AG04450 (cell line): ENCODE data around the gene KLHL29. TPM values are rescaled to one million over a fixed set of nuclear protein-coding genes. Genes with fewer than 3 reads are reported as not detected.

ENCODE experiments used
- CTCF ChIA-PET: fragments of 300-600, 350-600 bp; formaldehyde crosslinking; extraction: SDS; loops from one replicate; lab custom pipeline; 2022; ENCODE audit warnings: antibody characterized with exemption, inconsistent platforms; lab: Charles Lee
- POLR2A ChIA-PET: fragments of 350-600 bp; formaldehyde crosslinking; extraction: SDS; loops from one replicate; lab custom pipeline; 2021; ENCODE audit warnings: antibody characterized with exemption, inconsistent platforms; lab: Yijun Ruan, JAX
- DNase-seq: peaks from one replicate; pipeline ENCODE4 v3.0.0-alpha.2; 2011; ENCODE audit warnings: low read depth, low spot score
- H3K27ac ChIP-seq: one replicate; pipeline ENCODE4 v1.5.1; 2012; ENCODE audit warnings: low read depth, low read length, control low read depth
- H3K27me3 ChIP-seq: one replicate; pipeline ENCODE4 v1.6.0; 2012; ENCODE audit warnings: low read length; ENCODE audit not compliant: control insufficient read depth, insufficient read depth
- H3K4me3 ChIP-seq: 2 replicates; pipeline ENCODE4 v1.5.1; 2011; ENCODE audit warnings: mild to moderate bottlenecking, low read depth, low read length, control low read depth
- H3K9me3 ChIP-seq: 2 replicates; pipeline ENCODE4 v1.5.1; 2012; ENCODE audit warnings: low read length; ENCODE audit not compliant: control insufficient read depth, insufficient read depth
- polyA plus RNA-seq: library from polyadenylated mRNA; depleted of rRNA; stranded (reverse); fragments of >200 nt; gene quantifications from 2 replicates; pipeline ENCODE4 v1.2.3, GENCODE V29; 2011
- TF ChIP-seq, protein P1 (sequence below): IDR thresholded peaks from 2 replicates; pipeline ENCODE4 v1.5.1; 2011; ENCODE audit warnings: low read depth, low read length, control low read depth, inconsistent platforms

The KLHL29 gene
- polyA plus RNA-seq, 1 experiment: 3.6 TPM

GRCh38 chr2:23476786-23477185 lies 91.8 kb downstream of the KLHL29 start:
- no peak overlapping the region for H3K4me3 ChIP-seq
- DNase-seq: no peak
- no peaks in the 10 kb centered on the region for H3K27me3 ChIP-seq
- no peak overlapping the region for H3K27ac ChIP-seq
- CTCF ChIA-PET: interaction anchor here (1.8 kb wide), 1 partner anchor 16 kb away, joined by 4 read pairs; no protein-coding TSS in a partner anchor
- TF ChIP-seq, protein P1, sequence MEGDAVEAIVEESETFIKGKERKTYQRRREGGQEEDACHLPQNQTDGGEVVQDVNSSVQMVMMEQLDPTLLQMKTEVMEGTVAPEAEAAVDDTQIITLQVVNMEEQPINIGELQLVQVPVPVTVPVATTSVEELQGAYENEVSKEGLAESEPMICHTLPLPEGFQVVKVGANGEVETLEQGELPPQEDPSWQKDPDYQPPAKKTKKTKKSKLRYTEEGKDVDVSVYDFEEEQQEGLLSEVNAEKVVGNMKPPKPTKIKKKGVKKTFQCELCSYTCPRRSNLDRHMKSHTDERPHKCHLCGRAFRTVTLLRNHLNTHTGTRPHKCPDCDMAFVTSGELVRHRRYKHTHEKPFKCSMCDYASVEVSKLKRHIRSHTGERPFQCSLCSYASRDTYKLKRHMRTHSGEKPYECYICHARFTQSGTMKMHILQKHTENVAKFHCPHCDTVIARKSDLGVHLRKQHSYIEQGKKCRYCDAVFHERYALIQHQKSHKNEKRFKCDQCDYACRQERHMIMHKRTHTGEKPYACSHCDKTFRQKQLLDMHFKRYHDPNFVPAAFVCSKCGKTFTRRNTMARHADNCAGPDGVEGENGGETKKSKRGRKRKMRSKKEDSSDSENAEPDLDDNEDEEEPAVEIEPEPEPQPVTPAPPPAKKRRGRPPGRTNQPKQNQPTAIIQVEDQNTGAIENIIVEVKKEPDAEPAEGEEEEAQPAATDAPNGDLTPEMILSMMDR: no peak
- H3K9me3 ChIP-seq: no peaks in the 10 kb centered on the region; the same call in 1 of the 2 replicates
- POLR2A ChIA-PET: no interaction called here

DNA sequence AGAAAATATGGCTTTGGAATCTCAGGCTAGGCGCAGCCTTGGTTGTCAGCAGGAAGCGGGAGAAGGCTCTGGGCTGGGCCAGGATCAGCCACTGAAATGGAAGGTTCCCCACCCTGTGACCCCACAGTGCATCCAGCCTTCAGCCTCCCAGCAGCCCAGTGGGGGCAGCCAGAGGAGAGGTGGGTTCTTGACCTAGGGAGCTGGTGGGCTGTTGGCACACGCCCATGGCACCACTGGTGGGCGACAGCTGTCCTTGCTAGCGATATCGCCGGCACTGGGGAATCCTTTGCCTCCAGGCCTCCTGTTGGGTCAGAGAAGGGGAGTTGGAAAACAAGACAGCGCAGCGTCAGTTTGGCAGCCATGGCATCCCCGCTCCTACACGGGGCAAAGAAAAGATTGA lies 92.4 kb downstream of the KLHL29 start:
- Histone ChIP-seq H3K9me3 (no peaks in the 10 kb centered on the region; the same call in 1 of the 2 replicates), H3K27ac (no peak overlapping the region), H3K4me3 (no peak overlapping the region), H3K27me3 (no peaks in the 10 kb centered on the region)
- DNase-seq: no peak
- TF ChIP-seq, protein P1: no peak
- ChIA-PET CTCF (interaction anchor here (1.8 kb wide), 1 partner anchor 17 kb away, joined by 4 read pairs; no protein-coding TSS in a partner anchor), POLR2A (no interaction called here)

- ChIA-PET POLR2A (no interaction called here), CTCF (no interaction called here)
- no peaks in the 10 kb centered on the region for H3K27me3 ChIP-seq
- no peak for DNase-seq
- TF ChIP-seq, protein P1: no peak
- H3K27ac ChIP-seq: no peak overlapping the region
- H3K9me3 ChIP-seq: no peaks in the 10 kb centered on the region; the same call in 1 of the 2 replicates
- H3K4me3 ChIP-seq: no peak overlapping the region
These were observed 93.3 kb downstream of the KLHL29 start for GRCh38 chr2:23478087-23478932.

DNA sequence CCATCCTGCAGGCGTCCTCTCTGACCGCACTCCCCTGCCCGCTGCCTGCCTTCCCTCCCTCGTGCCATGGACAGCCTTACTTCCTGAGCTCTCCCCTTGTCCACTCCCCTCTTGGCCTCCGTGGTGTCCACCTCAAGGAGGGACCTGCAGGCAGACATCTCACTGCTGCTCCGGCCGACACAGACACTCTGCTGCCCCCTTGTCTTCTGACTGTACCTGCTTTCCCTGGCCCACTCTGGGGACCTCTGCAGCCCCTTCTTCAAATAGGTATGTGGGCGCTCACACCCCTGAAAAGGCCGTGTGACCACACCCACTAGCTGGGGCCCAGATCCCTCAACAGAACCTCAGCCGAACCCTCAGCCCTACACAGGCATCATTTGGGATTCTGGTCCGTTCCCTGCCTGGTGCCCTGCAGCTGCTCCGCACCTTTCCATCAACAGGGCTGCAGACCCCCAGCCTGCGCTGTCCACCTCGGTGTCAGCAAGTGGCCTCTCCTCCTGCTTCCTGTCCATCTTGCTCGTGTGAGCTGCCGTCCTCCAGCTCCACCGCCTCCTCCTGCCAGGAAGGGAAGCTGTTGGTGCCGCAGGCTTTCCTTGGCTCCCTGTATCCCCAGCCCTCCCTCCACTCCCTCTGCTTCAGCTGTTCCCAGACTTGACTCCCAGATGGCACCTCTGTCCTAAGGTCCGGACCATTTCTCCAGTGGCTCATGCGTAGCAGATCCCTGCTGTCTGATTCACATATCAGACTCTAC lies 94.1 kb downstream of the KLHL29 start:
- ChIA-PET CTCF (no interaction called here), POLR2A (no interaction called here)
- Histone ChIP-seq H3K27me3 (no peaks in the 10 kb centered on the region), H3K27ac (no peak overlapping the region), H3K4me3 (no peak overlapping the region), H3K9me3 (no peaks in the 10 kb centered on the region; the same call in 1 of the 2 replicates)
- DNase-seq: no peak
- TF ChIP-seq, protein P1: no peak
